ENCODE measurements around the gene PPFIBP1. TPM values are rescaled to one million over a fixed set of nuclear protein-coding genes. Genes with fewer than 3 reads are reported as not detected.
A peak's percentile ranks its signal among the peaks of the same experiment; 100 is the strongest.

The PPFIBP1 gene
- polyA plus RNA-seq, 1 of the 3 experiments (the other 2 are of a cell fraction) = 55.0 TPM

GRCh38 chr12:27555925-27556778, 32.1 kb downstream of the PPFIBP1 start:
- Histone ChIP-seq H3K9ac (no peak overlapping the region), H3K27ac (ENCODE audit: low read depth in 2 of 2, low read length in 1 of 2) (peak overlapping the region; percentile 52 to 77; a peak in 3 of 4 replicates), H3K4me2 (peak overlapping the region; percentile 3; the same call in 1 of the 2 replicates), H3F3A (replicated peaks; ENCODE audit: insufficient read depth) (peaks cover 18% of the 10 kb centered on the region), H3K79me2 (ENCODE audit: insufficient read depth) (peaks cover 100% of the 10 kb centered on the region), H3K9me3 (no peaks in the 10 kb centered on the region), H2AFZ (ENCODE audit: low read depth) (no peak overlapping the region), H3K36me3 (replicated peaks in 1 of 2; ENCODE audit: control insufficient read depth in 1 of 2, insufficient read depth in 2 of 2, low read length in 1 of 2) (peaks cover 0 to 11% of the 10 kb centered on the region in 2 experiments), H3K9me2 (no peaks in the 10 kb centered on the region), H3K4me1 (ENCODE audit: control insufficient read depth in 1 of 2, insufficient read depth in 2 of 2, low read depth in 1 of 2, low read length in 1 of 2) (peaks cover 5 to 57% of the 10 kb centered on the region in 2 experiments; a peak in 3 of 4 replicates), H4K20me1 (ENCODE audit: insufficient read depth) (no peaks in the 10 kb centered on the region), H3K27me3 (ENCODE audit: insufficient read depth) (no peaks in the 10 kb centered on the region), H3K4me3 (ENCODE audit: low read depth in 2 of 2, low read length in 1 of 2) (no peak overlapping the region)
- WGBS (ENCODE audit: low lambda C conversion rate) = 79% methylated on average over 6 of the region's 6 CpGs
- no peak for TF ChIP-seq ELF1 (IDR thresholded peaks at IDR 0.05)
- TF ChIP-seq FOSL2 (IDR thresholded peaks at IDR 0.05; ENCODE audit: borderline replicate concordance, low read depth) = no peak
- no peak for TF ChIP-seq MAX (IDR thresholded peaks at IDR 0.05; ENCODE audit: low read depth)
- TF ChIP-seq TEAD4 (IDR thresholded peaks at IDR 0.05; ENCODE audit: borderline replicate concordance, insufficient read depth) = no peak
- TF ChIP-seq POLR2AphosphoS5 (IDR thresholded peaks at IDR 0.05; ENCODE audit: low read depth, low read length) = no peak
- no peak for TF ChIP-seq EP300 (IDR thresholded peaks at IDR 0.05; ENCODE audit: borderline replicate concordance in 1 of 2, low read depth in 1 of 2, low read length in 1 of 2)
- no peak for TF ChIP-seq GABPA (IDR thresholded peaks at IDR 0.05; ENCODE audit: low read depth)
- no peak for TF ChIP-seq REST (IDR thresholded peaks at IDR 0.05; ENCODE audit: low read depth, low read length)
- ChIA-PET CTCF (interaction anchor here (0.7 to 0.9 kb wide), 2 partner anchors 32 to 96 kb away, joined by 3 read pairs; partner anchors contain the start of gene PPFIBP1), POLR2A (no interaction called here)
- no peak for DNase-seq

- no peak for DNase-seq
- Histone ChIP-seq H3K9me3 (no peaks in the 10 kb centered on the region), H2AFZ (ENCODE audit: low read depth) (no peak overlapping the region), H4K20me1 (ENCODE audit: insufficient read depth) (no peaks in the 10 kb centered on the region), H3K4me2 (no peak overlapping the region), H3K4me3 (ENCODE audit: low read depth in 2 of 2, low read length in 1 of 2) (no peak overlapping the region), H3K9ac (no peak overlapping the region; the same call in 1 of the 2 replicates), H3K79me2 (ENCODE audit: insufficient read depth) (peaks cover 99% of the 10 kb centered on the region), H3K36me3 (replicated peaks in 1 of 2; ENCODE audit: control insufficient read depth in 1 of 2, insufficient read depth in 2 of 2, low read length in 1 of 2) (no peaks in the 10 kb centered on the region), H3K4me1 (ENCODE audit: control insufficient read depth in 1 of 2, insufficient read depth in 2 of 2, low read depth in 1 of 2, low read length in 1 of 2) (peaks cover 5 to 46% of the 10 kb centered on the region in 2 experiments), H3K9me2 (no peaks in the 10 kb centered on the region), H3K27me3 (ENCODE audit: insufficient read depth) (no peaks in the 10 kb centered on the region), H3F3A (replicated peaks; ENCODE audit: insufficient read depth) (peaks cover 22% of the 10 kb centered on the region), H3K27ac (ENCODE audit: low read depth in 2 of 2, low read length in 1 of 2) (peak overlapping the region in 1 of 2 experiments; percentile 34; a peak in 1 of 4 replicates)
- CTCF ChIA-PET = interaction anchor here (1.3 kb wide), 1 partner anchor 14 kb away, joined by 3 read pairs; no protein-coding TSS in a partner anchor
- POLR2A ChIA-PET = no interaction called here
- TF ChIP-seq RXRA (IDR thresholded peaks at IDR 0.05; ENCODE audit: borderline replicate concordance, low read depth) (no peak), FOSL2 (IDR thresholded peaks at IDR 0.05; ENCODE audit: borderline replicate concordance, low read depth) (no peak), TEAD4 (IDR thresholded peaks at IDR 0.05; ENCODE audit: borderline replicate concordance, insufficient read depth) (no peak), JUND (IDR thresholded peaks at IDR 0.05) (no peak), SIN3A (IDR thresholded peaks at IDR 0.05; ENCODE audit: borderline replicate concordance, low read depth, low read length) (no peak), CHD2 (IDR thresholded peaks at IDR 0.05; ENCODE audit: low read length, partially characterized antibody) (no peak), TCF12 (IDR thresholded peaks at IDR 0.05) (no peak), POLR2AphosphoS5 (IDR thresholded peaks at IDR 0.05; ENCODE audit: low read depth, low read length) (no peak), CTCF (IDR thresholded peaks at IDR 0.05) (no peak), RAD21 (IDR thresholded peaks at IDR 0.05; ENCODE audit: low read length) (no peak), REST (IDR thresholded peaks at IDR 0.05; ENCODE audit: low read depth, low read length) (no peak)
- 68% methylated on average over 2 of the region's 2 CpGs for whole genome bisulfite sequencing (ENCODE audit: low lambda C conversion rate)
Measured at GRCh38 chr12:27560126-27560525, 36.1 kb downstream of the PPFIBP1 start.

Data from SK-N-SH (cell line).